Measurements from ENCODE around the gene MTNR1A.
"Not testable (repeated sequence)": the region's sequence is repeated elsewhere in the genome, so short reads cannot be mapped to it uniquely, and the experiment has no call there.

The MTNR1A gene

DNA sequence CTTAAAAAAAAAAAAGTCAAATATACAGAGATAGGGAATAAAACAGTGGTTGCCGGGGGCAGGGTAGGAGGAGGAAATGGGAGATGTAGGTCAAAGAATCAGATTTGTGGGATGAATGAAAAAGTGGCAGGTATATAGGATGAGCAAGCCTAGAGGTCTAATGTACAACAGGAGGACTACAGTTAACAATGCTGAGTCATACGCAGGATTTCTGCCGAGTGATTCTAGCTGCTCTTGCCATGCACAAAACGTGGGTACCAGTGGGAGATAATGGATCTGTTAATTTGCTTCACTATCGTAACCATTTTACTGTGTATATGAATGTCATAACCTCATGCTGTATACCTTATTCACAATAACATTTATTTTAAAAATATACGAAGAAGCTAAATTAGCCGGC lies 10.7 kb upstream of the MTNR1A start:
- H3K27ac ChIP-seq, result no peak overlapping the region
- DNase-seq (ENCODE audit: low read depth, low spot score), result no peak

DNA sequence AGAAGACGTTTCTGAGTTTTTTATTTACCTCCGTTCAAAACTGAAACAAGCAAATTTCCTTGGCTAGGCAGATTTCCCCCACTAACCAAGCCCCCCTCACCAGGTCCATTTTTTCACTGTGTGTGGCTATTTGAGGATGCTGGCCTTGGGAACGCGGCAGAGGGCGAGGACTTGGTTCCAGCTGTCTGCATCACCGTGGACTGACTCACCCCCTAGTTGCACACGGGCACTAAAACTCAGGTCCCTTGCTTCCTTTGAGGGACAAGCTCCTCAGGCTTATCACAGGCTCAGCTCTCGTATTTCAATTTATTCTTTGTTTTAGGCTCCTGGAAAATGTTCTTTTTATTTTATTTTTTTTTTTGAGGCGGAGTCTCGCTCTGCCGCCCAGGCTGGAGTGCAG lies 8.4 kb upstream of the MTNR1A start:
- DNase-seq (ENCODE audit: low read depth, low spot score), result no peak
- no peak overlapping the region for H3K27ac ChIP-seq

DNA sequence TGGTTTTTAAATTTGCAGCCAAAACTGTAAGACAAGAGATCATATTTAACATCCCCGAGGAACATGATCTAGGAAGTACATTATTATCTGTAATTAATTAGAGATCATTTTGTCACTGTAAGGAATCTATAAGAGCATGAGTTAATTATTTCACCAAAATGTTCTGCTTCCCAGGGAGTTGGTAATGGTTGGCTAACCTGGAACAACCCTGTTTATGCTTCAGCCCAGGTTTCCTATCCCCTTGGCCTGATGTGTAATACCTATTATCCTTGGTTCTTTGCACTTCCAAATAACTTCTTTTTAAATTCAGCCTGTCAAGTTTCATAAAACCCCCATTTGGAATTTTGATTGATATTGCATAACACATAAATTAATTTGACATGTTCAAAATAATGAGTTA lies 6.4 kb upstream of the MTNR1A start:
- no peak overlapping the region for H3K27ac ChIP-seq
- DNase-seq (ENCODE audit: low read depth, low spot score), result no peak

DNA sequence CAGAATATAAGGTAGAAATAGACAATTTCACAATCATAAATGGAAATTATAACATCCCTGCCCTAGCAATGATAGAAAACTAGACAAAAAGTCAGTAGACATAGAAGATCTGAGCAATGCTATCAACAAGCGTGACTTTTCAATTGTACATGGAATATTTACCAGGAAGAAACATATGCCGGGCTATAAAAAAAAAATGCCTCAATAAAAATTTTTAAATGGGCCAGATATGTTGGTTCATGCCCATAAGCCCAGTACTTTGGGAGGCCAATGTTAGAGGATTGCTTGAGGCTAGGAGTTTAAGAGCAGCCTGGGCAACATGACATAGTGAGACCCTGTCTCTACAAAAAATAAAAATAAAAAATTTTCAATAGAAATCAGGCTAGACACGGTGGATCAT lies 5.3 kb upstream of the MTNR1A start:
- H3K27ac ChIP-seq, result no peak overlapping the region
- DNase-seq (ENCODE audit: low read depth, low spot score), result no peak

DNA sequence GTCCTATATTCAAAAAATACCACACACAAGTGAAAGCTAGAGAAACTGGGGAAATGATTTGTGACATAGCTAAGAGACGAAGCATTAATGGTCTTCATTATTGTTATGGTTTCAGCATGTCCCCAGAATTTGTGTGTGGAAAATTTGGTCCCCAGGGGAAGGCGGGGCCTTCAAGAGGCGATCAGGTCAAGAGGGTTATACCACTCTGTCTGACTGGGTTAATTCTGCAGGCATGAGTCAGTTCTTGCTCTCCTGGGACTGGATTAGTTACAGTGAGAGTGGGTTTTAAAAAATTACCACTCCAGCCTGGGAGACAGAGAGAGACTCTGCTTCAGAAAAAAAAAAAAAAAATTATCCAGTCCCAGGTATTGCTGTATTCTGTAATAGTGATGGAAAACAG lies 2.1 kb upstream of the MTNR1A start:
- DNase-seq (ENCODE audit: low read depth, low spot score), result no peak
- no peak overlapping the region for H3K27ac ChIP-seq

DNA sequence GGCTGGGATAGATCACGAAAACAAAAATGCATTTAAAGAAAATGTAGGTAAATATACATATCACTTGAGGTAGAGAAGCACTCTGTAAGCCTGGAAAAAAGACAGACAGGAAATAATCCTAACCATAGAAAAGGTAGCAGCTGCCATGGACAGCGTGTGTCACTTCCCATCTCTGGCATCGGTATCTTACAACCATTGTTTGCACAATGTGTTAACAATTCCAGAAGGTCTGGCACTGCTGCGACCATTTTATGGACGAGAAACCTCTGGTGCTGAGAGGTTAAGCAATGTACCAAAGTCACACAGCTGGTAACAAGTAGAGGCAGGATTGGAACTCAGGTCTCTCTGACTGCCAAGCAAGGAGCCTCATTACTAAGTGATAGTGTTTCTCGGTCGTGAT lies 1.7 kb upstream of the MTNR1A start:
- no peak for DNase-seq (ENCODE audit: low read depth, low spot score)

DNA sequence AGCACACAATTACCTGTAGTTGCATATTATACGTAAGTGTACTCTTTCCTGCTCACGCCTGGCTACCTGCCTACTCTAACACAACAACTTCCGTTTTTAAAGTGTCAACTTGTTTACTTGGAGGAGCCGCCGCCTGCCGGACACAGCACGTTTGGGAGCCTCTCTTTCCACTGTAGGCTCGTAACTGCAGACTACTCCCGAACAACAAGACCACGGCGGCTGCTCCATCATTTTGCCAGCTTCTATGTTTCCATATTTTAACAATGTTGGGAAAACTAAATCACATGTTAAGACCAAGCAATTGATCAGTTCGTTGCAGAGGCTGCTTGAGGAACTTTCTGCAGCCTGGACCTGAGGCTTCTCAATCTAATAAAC lies 841 bp downstream of the MTNR1A start:
- H3K27ac ChIP-seq, result no peak overlapping the region
- DNase-seq (ENCODE audit: low read depth, low spot score), result no peak

More for the DNA sequence above, 1.7 kb upstream of the MTNR1A start:
- H3K27ac ChIP-seq, result no peak overlapping the region

DNA sequence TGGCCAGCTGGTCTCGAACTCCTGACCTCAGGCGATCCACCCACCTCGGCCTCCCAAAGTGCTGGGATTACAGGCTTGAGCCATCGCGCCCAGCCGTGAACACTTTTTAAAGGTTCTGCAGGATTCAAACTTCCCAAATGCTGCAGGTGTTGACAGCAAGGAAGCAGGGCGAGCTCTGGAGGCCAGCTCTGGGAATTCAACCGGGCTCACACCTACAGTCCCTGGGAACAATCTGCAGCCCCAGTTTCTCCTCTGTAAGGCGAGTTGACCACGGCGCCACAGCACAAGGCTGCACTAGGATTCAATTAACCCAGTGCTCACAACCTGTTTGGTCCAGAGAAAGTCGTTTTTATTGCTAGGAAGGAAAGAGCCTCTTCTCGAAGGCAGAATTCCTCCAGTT lies 1.6 kb downstream of the MTNR1A start:
- DNase-seq (ENCODE audit: low read depth, low spot score), result no peak
- H3K27ac ChIP-seq, result no peak overlapping the region

DNA sequence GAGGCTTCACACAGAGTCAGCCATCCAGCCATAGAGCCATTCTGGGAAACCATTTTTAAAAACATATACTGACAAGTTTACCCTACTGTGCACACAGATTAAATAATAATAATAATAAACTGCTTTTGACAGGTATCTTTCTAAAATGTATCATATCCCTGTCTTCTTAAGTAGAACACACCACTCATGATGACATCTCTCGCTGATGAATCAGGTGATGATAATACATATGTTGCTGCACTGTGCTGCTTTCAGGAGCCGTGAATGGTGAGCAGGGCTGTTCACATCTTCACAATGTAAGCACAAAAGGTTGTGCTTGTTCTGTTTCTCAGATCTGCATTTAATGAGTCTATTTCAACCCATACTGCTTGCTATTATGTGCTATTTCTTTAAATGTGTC lies 3.5 kb downstream of the MTNR1A start:
- no peak overlapping the region for H3K27ac ChIP-seq
- DNase-seq (ENCODE audit: low read depth, low spot score), result no peak

DNA sequence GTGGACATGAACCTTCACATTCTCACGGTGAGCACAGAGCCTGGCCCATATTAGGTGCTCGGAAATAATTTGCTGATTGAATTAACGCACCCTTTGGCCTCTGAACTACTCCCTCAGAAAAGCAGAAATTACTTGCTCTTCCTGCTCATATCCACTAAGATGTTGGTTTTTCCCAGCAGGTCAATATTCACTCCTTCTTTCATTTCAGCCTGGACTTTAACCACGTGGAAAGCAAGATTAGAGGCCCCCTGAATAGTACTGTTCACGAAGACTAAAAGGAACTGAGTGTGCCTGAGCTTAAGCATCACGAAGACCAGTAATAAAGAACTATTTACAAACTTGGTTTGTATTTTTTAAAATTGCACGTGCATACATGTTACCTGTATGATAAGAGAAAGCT lies 9.9 kb downstream of the MTNR1A start:
- H3K27ac ChIP-seq, result no peak overlapping the region
- no peak for DNase-seq (ENCODE audit: low read depth, low spot score)

DNA sequence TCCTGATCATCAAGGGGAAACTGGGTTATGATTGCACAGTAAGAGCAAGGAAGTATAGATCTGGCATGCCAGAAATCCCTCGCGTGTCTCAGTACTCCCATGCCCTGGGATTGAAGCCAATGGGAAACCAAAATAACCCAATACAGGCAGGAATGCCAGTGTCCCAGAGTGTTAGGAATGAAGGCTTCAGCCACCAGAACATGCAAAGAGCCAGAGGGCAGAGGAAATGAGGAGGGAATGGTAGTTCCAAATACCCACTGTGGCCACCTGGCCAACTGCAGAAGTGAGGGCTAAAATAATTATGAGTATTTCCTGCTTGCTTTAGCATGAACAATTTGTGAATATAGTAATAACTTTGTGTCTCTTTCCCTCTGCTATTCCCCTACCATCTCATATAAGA lies 12.2 kb downstream of the MTNR1A start:
- no peak overlapping the region for H3K27ac ChIP-seq
- DNase-seq (ENCODE audit: low read depth, low spot score), result no peak

DNA sequence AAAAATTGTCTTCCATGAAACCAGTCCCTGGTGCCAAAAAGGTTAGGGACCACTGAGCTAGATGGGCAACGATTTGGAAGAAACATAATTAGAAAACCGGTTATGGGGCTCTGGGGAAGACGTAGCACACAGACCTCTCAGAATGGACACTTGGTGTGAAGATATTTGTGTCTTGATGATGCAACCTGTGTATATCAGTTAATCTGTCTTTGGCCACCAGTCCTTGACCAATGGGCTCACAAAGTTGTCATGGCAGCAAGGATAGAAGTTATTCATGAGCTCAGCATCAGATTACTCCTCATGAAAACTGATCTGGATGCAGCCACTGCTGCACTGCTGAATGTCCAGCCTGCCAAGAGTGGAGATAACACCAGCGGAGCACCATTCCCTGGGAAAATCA lies 13.6 kb downstream of the MTNR1A start:
- no peak overlapping the region for H3K27ac ChIP-seq
- DNase-seq (ENCODE audit: low read depth, low spot score), result no peak

DNA sequence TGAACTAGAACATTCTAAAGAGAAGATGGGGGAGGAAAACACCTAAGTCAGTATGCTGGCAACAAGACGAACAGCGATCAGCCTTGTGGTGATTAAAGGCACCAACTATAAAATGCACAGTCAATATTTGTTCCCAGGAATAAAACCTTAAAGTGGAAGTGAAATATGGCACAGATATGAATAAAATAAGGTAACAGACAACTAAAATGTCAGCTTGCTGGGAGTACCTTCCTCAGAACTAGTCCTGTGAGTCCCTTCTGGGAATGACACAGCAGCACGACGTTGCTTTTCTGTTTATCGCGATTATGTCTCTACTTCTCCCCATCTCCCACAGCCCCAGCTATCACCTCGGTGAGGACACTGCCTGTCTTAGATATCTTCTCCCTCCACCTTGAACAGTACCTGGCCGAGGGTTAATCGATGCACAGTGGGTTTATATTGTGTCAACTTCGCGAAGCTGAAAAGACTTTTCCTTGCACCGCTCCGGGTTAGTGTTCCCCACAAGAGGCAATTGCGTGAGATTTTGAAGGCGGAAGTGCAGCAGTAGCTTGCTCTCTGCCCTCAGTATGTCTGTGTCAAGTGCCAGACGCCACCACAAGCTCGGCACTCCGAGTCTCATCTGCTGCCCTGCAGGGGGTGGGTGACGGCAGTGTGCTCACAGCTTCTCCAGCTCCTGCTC lies 17.4 kb downstream of the MTNR1A start:
- H3K27ac ChIP-seq, result no peak overlapping the region
- no peak for DNase-seq (ENCODE audit: low read depth, low spot score)

DNA sequence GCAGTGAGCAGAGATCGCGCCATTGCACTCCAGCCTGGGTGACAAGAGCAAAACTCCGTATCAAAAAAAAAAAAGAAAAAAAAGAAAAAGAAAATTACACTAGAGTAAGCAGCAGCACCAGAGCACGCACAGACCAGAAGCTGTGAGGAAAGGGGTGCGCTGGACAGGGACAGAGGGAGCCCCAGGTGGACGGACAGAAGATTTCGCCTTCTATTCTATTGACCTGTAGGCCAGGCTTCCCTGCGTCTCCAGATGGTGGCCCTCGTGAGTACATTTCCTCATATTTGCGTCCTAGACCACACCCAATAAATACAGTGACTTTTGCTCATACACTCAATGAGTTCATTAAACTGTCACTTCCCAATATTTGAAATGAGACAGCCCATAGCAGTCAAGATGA lies 19.1 kb downstream of the MTNR1A start:
- DNase-seq (ENCODE audit: low read depth, low spot score), result no peak
- H3K27ac ChIP-seq, result no peak overlapping the region

DNA sequence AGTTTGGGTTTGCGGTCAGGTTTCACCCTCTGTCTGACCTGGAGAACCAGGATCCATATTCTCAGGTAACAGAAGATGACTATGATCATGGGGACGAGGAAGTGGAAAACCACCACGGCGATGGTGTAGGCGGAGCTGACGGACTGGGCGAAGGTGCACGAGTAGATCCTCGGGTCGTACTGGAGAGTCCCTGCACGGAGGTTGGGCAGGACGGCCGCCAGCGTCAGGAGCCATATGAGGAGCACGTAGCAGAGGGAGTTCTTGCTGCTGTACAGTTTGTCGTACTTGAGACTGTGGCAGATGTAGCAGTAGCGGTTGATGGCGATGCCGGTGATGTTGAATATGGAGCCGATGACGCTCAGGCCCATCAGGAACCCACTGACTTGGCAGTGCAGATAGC lies 21.3 kb downstream of the MTNR1A start:
- H3K27ac ChIP-seq, result no peak overlapping the region
- DNase-seq (ENCODE audit: low read depth, low spot score), result no peak

DNA sequence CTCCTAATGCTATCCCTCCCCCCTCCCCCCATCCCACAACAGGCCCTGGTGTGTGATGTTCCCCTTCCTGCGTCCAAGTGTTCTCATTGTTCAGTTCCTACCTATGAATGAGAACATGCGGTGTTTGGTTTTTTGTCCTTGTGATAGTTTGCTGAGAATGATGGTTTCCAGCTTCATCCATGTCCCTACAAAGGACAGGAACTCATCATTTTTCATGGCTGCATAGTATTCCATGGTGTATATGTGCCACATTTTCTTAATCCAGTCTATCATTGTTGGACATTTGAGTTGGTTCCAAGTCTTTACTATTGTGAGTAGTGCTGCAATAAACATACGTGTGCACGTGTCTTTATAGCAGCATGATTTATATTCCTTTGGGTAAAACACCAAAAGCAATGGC lies 31.4 kb downstream of the MTNR1A start:
- not testable (repeated sequence) for DNase-seq (ENCODE audit: low read depth, low spot score); H3K27ac ChIP-seq

DNA sequence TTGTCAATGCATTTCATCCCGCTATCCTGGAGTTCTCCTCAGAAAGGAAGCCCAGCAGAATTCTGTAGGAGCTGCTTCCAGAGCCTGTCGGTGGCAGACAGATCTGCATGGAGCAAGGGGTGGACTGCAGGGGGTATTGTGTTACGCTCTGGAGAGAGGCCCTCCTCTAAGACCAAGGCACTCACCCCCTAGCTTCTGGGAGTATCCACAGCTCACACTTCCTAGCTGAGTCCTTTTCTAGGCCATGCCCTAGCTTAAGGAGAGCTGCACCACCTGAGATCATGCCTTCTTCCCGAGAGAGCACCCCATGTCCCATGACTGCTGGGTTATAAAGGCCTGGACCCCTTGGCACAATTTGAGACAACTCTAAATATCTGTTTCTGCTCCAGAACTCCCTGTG lies 39.1 kb downstream of the MTNR1A start:
- no peak for DNase-seq (ENCODE audit: low read depth, low spot score)

DNA sequence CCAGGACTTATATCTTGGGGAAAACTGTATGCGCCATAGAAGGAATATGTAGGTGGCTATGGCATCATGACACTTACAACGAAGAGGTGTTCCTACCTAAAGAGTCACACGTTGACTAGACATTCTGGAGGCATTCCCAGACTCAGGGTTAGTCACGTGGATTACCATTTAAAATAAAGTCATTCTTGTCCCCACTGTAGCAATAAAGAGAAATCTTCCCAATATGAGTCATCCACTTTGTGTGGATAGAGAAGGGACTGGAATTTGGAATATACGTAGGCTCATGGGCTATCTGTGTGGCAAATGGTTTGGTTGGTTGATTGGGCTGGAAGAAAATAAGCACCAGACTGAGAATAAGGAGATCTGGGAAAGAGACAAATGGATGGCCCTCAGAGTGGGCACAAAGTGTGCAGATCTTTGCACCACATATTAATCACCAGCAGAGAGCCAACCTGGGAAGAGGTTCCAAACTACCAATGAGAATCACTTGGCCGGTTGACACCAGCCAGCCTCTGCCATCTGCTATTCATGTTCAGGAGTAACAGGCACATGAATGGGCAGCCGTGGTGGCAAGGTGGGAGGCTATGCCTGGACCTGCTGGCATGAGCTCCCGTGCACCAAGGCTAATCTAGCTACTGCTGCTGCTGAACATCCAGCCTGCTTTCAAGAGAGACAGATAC lies 41.0 kb downstream of the MTNR1A start:
- no peak for DNase-seq (ENCODE audit: low read depth, low spot score)
- H3K27ac ChIP-seq, result no peak overlapping the region

More for the DNA sequence above, 39.1 kb downstream of the MTNR1A start:
- H3K27ac ChIP-seq, result no peak overlapping the region

DNA sequence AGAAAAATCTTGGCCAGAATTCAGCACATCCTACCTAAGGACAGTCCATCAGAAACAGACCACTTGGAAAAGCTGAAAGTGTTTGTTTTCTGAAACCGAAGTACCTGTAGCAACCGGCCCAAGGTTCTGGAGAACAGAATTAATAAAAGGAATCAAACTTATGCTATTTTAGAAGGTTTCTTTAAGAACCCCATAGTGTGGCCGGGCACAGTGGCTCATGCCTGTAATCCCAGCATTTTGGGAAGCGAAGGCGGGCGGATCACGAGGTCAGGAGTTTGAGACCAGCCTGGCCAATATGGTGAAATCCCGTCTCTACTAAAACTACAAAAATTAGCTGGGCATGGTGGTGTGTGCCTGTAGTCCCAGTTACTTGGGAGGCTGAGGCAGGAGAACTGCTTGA lies 50.6 kb downstream of the MTNR1A start:
- DNase-seq (ENCODE audit: low read depth, low spot score); H3K27ac ChIP-seq: not testable (repeated sequence)

DNA sequence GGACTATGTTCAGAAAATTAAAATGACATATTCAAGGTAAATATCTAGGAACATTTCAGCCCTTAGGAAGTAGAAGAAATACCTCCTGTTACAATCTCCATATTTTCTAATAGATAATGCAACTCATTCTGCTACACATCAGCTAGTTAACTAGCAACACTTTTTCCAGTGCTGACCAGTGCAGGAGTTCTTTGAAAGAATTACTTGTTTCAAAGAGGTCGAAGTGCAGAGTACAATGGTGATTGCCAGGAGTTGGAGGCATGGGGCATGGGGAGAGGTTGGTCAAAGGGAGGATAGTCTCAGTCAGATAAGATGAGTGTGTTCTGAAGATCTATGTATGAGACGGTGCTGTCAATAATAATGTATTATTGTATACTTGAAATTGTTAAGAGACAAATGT lies 53.1 kb downstream of the MTNR1A start:
- H3K27ac ChIP-seq, result no peak overlapping the region
- DNase-seq (ENCODE audit: low read depth, low spot score), result no peak

DNA sequence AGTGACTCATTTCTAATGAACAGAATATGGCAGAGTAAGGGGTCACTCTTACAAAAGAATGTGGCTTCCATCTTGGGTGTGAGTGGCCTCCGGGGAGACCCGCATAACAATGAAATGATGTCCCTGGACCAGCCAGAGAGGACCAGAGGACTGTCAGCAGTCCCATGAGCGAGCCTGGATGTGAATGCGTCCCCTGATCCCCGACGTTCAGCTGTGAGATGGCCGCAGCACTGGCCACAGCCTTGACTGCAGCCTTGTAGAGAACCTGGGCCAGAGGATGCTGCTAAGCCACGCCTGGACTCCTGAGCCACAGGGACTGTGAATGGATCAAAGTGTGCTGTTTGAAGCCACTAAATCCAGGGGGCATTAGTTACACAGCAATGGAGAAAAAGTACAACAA lies 53.8 kb downstream of the MTNR1A start:
- no peak overlapping the region for H3K27ac ChIP-seq
- DNase-seq (ENCODE audit: low read depth, low spot score), result no peak

DNA sequence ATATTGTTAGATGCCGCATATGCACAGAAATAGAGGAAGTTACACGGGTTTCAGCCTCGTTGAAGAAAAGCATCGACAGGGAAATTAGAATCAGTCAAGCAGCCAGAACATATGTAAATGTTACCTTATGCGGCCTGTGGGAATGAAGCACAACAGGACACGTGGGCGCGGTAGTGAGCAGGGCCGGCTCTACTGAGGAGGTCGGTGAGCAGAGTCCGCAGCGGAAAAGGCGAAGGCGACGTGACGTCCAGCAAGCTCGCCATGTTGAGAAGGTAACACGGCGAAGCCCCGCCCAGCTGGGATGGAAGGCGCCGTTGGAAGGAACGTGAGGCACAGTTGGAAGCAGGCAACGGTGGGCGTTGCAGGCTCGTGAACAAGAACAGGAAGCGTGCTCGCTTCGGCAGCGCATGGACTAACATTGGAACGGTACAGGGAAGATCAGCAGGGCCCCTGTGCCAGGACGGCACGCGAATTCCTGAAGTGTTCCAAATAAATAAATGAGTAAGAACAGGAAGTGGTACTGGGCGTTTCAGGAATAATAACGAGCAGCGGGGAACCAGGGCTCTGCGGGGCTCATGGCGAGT lies 54.6 kb downstream of the MTNR1A start:
- no peak for DNase-seq (ENCODE audit: low read depth, low spot score)
- no peak overlapping the region for H3K27ac ChIP-seq
